IMR-90 (cell line): ENCODE results near the gene EPHX1. TPM values are rescaled to one million over a fixed set of nuclear protein-coding genes. Genes with fewer than 3 reads are reported as not detected.

Experiments
- ATAC-seq: fragments of 200-7000 bp; cut with Tn5 transposase; 2 replicates; pipeline ENCODE4 v1.9.1; 2020; ENCODE audit warnings: low read depth, mild to moderate bottlenecking, moderate library complexity
- BruUV-seq: library from RNA; stranded (reverse); fragments of 400-500 nt; replicated peaks from 2 replicates; lab custom pipeline; 2021; lab: Mats Ljungman, UMichigan
- CTCF ChIA-PET: fragments of 300-600 bp; formaldehyde crosslinking; extraction: SDS; loops from one replicate; lab custom pipeline; 2021; ENCODE audit warnings: antibody characterized with exemption; lab: Yijun Ruan, JAX
- POLR2A ChIA-PET: fragments of 300-600 bp; sonication (Branson Sonifier 250); formaldehyde crosslinking; loops from one replicate; lab custom pipeline; 2022; ENCODE audit warnings: antibody characterized with exemption; ENCODE audit not compliant: unreplicated experiment; lab: Charles Lee
- DNase-seq: peaks from one replicate; pipeline ENCODE4 v3.0.0; 2013
- H2AFZ ChIP-seq: replicated peaks from 2 replicates; pipeline ENCODE3; 2013; ENCODE audit warnings: low read length, mild to moderate bottlenecking; ENCODE audit not compliant: poor library complexity
- H2AK5ac ChIP-seq: 2 replicates; pipeline ENCODE4 v1.6.1; 2013; ENCODE audit warnings: low read depth, low read length, inconsistent platforms
- H2AK9ac ChIP-seq: replicated peaks from 2 replicates; pipeline ENCODE3; 2013; ENCODE audit warnings: mild to moderate bottlenecking, low read depth, low read length, moderate library complexity; ENCODE audit not compliant: poor library complexity
- H2BK120ac ChIP-seq: 2 replicates; pipeline ENCODE4 v1.6.1; 2013; ENCODE audit warnings: low read depth, low read length, inconsistent platforms
- H2BK15ac ChIP-seq: 3 replicates; pipeline ENCODE4 v1.6.1; 2013; ENCODE audit warnings: low read depth, low read length, inconsistent platforms
- H2BK20ac ChIP-seq: 2 replicates; pipeline ENCODE4 v1.6.1; 2013; ENCODE audit warnings: low read depth, mild to moderate bottlenecking, inconsistent platforms, low read length, moderate library complexity
- H2BK5ac ChIP-seq: 2 replicates; pipeline ENCODE4 v1.6.1; 2013; ENCODE audit warnings: mild to moderate bottlenecking, low read depth, low read length, inconsistent platforms; ENCODE audit not compliant: poor library complexity, severe bottlenecking
- H3K14ac ChIP-seq: replicated peaks from 2 replicates; pipeline ENCODE4 v1.6.1; 2013; ENCODE audit warnings: low read depth, low read length, inconsistent platforms
- H3K18ac ChIP-seq: 2 replicates; pipeline ENCODE4 v1.6.1; 2013; ENCODE audit warnings: low read depth, low read length, control low read depth
- H3K23ac ChIP-seq: 2 replicates; pipeline ENCODE4 v1.6.1; 2013; ENCODE audit warnings: low read depth, low read length, inconsistent platforms
- H3K27ac ChIP-seq: 2 replicates; pipeline ENCODE4 v1.5.1; 2013; ENCODE audit warnings: mild to moderate bottlenecking, control low read depth, low read length; ENCODE audit not compliant: insufficient read depth
- H3K27me3 ChIP-seq: 2 replicates; pipeline ENCODE4 v1.6.1; 2013; ENCODE audit warnings: low read length; ENCODE audit not compliant: control insufficient read depth, insufficient read depth
- H3K36me3 ChIP-seq: 2 replicates; pipeline ENCODE4 v1.6.1; 2013; ENCODE audit warnings: low read length, mixed read lengths; ENCODE audit not compliant: control insufficient read depth, insufficient read depth
- H3K4ac ChIP-seq: 2 replicates; pipeline ENCODE4 v1.6.1; 2013; ENCODE audit warnings: low read depth, low read length, inconsistent platforms
- H3K4me1 ChIP-seq: 2 replicates; pipeline ENCODE4 v1.6.1; 2013; ENCODE audit warnings: low read length, mixed read lengths; ENCODE audit not compliant: control insufficient read depth, insufficient read depth
- H3K4me2 ChIP-seq: 2 replicates; pipeline ENCODE4 v1.6.1; 2013; ENCODE audit warnings: low read depth, mild to moderate bottlenecking, control low read depth, low read length, moderate library complexity
- H3K4me3 ChIP-seq: 2 replicates; pipeline ENCODE4 v1.5.1; 2013; ENCODE audit warnings: low read depth, mild to moderate bottlenecking, control low read depth, low read length, moderate library complexity; ENCODE audit not compliant: insufficient read depth
- H3K56ac ChIP-seq: 2 replicates; pipeline ENCODE4 v1.6.1; 2013; ENCODE audit warnings: low read length, inconsistent platforms; ENCODE audit not compliant: insufficient read depth; ENCODE audit errors: extremely low read depth
- H3K79me1 ChIP-seq, 2 experiments: 2 replicates each; pipeline ENCODE4 v1.6.1; 2013; ENCODE audit warnings: low read length in 2 of 2, inconsistent platforms in 1 of 2, low read depth in 1 of 2
- H3K9ac ChIP-seq: 2 replicates; pipeline ENCODE4 v1.6.1; 2013; ENCODE audit warnings: low read depth, low read length, control low read depth
- H3K9me1 ChIP-seq: 2 replicates; pipeline ENCODE4 v1.6.1; 2013; ENCODE audit warnings: low read length, inconsistent platforms; ENCODE audit not compliant: insufficient read depth
- H3K9me3 ChIP-seq: 2 replicates; pipeline ENCODE4 v1.6.1; 2013; ENCODE audit warnings: low read length; ENCODE audit not compliant: control insufficient read depth, insufficient read depth
- H4K20me1 ChIP-seq: 2 replicates; pipeline ENCODE4 v1.6.1; 2013; ENCODE audit warnings: low read length, inconsistent platforms; ENCODE audit not compliant: insufficient read depth
- H4K5ac ChIP-seq: 2 replicates; pipeline ENCODE4 v1.6.1; 2013; ENCODE audit warnings: mild to moderate bottlenecking, low read depth, low read length, control low read depth
- H4K8ac ChIP-seq, 2 experiments: 2 replicates each; pipeline ENCODE4 v1.6.1; 2013; ENCODE audit warnings: low read depth in 2 of 2, low read length in 2 of 2, control low read depth in 1 of 2, inconsistent platforms in 1 of 2
- H4K91ac ChIP-seq: 2 replicates; pipeline ENCODE4 v1.6.1; 2013; ENCODE audit warnings: low read depth, low read length, inconsistent platforms; ENCODE audit not compliant: insufficient read depth
- CEBPB ChIP-seq: IDR thresholded peaks from 2 replicates; pipeline ENCODE4 v1.6.1; 2012; ENCODE audit warnings: low read depth, low read length, improper control_type of control experiment
- CHD1 ChIP-seq: IDR thresholded peaks from 2 replicates; pipeline ENCODE4 v1.6.1; 2012; ENCODE audit warnings: low read depth, low read length, improper control_type of control experiment
- FOS ChIP-seq: fragments of 150-350 bp; IDR thresholded peaks from 2 replicates; pipeline ENCODE4 v1.6.1; 2016; ENCODE audit warnings: low read depth, low read length
- MAZ ChIP-seq: IDR thresholded peaks from 2 replicates; pipeline ENCODE4 v1.6.1; 2012; ENCODE audit warnings: low read depth, mild to moderate bottlenecking, low read length, improper control_type of control experiment, moderate library complexity, borderline replicate concordance
- MXI1 ChIP-seq: IDR thresholded peaks from 2 replicates; pipeline ENCODE4 v1.6.1; 2012; ENCODE audit warnings: low read depth, mild to moderate bottlenecking, low read length, moderate library complexity, borderline replicate concordance
- NFE2L2 ChIP-seq: fragments of 150-350 bp; IDR thresholded peaks from 2 replicates; pipeline ENCODE4 v1.6.1; 2016; ENCODE audit warnings: low read depth, mild to moderate bottlenecking, low read length
- POLR2A ChIP-seq: IDR thresholded peaks from 2 replicates; pipeline ENCODE4 v1.6.1; 2012; ENCODE audit warnings: mild to moderate bottlenecking, low read depth, low read length
- RCOR1 ChIP-seq: IDR thresholded peaks from 2 replicates; pipeline ENCODE4 v1.6.1; 2012; ENCODE audit warnings: mild to moderate bottlenecking, low read length, improper control_type of control experiment; ENCODE audit not compliant: insufficient replicate concordance
- RFX5 ChIP-seq: IDR thresholded peaks from 2 replicates; pipeline ENCODE4 v1.8.0; 2012; ENCODE audit warnings: low read depth, mild to moderate bottlenecking, low read length, moderate library complexity
- SMC3 ChIP-seq: fragments of 150-350 bp; IDR thresholded peaks from 2 replicates; pipeline ENCODE4 v1.6.1; 2016; ENCODE audit warnings: low read depth, mild to moderate bottlenecking, antibody characterized with exemption, low read length, moderate library complexity
- WGBS, 2 experiments: methylation state at CpG; one replicate each; pipeline versions ENCODE4 v1.1.5 to v1.1.7; 2013; ENCODE audit warnings: missing lambda C conversion rate in 2 of 2; ENCODE audit not compliant: insufficient read length in 1 of 2; ENCODE audit errors: extremely low coverage in 2 of 2; 5-methylcytosine and 5-hydroxymethylcytosine counted together
- dilution Hi-C: fragments of 300-500 bp; cut with HindIII; formaldehyde crosslinking; loops from one replicate; pipeline ENCODE4 v1.14.3; 2018; ENCODE audit warnings: low sequenced_read_pairs; ENCODE audit not compliant: unreplicated experiment
- in situ Hi-C: fragments of 300-500 bp; cut with MboI; formaldehyde crosslinking; loops from 3 replicates; pipeline ENCODE4 v1.14.3; 2019; ENCODE audit warnings: low sequenced_read_pairs, inconsistent platforms, mixed read lengths
- intact Hi-C: fragments of 100-400 bp; cut with micrococcal nuclease; formaldehyde crosslinking; loops from 2 replicates; pipeline ENCODE4 v1.10.0; 2022
- polyA plus RNA-seq, 3 experiments: library from polyadenylated mRNA; depleted of rRNA; stranded (reverse); fragments of >200 nt; gene quantifications; 2 replicates each; pipeline ENCODE4 v1.2.3, GENCODE V29; 2012; ENCODE audit warnings: low replicate concordance in 1 of 3
- total RNA-seq: library from RNA; depleted of rRNA; stranded (reverse); fragments of >200 nt; gene quantifications from 2 replicates; pipeline ENCODE4 v1.2.3, GENCODE V29; 2012
- TF ChIP-seq, protein P1 (sequence below): conservative IDR thresholded peaks from 2 replicates; pipeline ENCODE4 v1.5.1; 2012; ENCODE audit warnings: mild to moderate bottlenecking, low read depth, low read length, improper control_type of control experiment

Gene EPHX1
- total and polyA plus RNA-seq, 2 of the 4 experiments (the other 2 are of a cell fraction), result 20.3 to 46.3 TPM

DNA sequence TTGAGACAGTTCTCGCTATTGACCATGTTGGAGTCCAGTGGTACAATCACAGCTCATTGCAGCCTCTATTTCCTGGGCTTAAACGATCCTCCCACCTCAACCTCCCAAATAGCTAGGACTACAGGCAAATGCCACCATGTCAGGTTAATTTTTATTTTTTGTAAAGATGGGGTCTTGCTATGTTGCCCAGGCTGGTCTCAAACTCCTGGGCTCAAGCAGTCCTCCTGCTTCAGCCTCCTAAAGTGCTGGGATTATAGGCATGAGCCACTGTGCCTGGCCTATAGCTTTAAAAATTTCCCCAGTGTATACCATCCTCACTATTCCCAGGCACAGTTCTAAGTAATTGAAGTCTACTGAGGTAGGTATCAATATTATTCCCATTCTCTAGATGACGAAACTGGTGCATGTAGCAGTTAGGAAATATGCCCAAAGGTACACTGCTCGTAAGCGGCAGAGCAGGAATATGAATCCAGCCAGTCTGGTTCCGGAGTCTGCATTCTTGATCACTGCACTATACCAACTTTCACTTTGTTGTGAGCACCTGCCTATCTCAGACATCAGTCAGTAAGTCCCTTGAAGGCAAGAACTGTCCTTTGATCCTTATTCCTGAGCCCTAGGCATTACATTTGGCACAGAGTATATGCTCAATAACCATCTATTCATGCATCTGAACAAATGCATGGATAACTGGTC lies 43.8 kb upstream of the EPHX1 start:
- no peaks in the 10 kb centered on the region for H3K27me3 ChIP-seq
- peak overlapping the region; percentile 44 for H2BK5ac ChIP-seq
- H3K79me1 ChIP-seq, result no peaks in the 10 kb centered on the region
- POLR2A ChIA-PET, result no interaction called here
- H4K5ac ChIP-seq, result no peak overlapping the region; the same call in none of the 2 replicates
- peak overlapping the region; percentile 47; the same call in 1 of the 2 replicates for H2AK5ac ChIP-seq
- peak overlapping the region; percentile 37; the same call in 1 of the 2 replicates for H3K23ac ChIP-seq
- H3K18ac ChIP-seq, result peak overlapping the region; percentile 53
- peak overlapping the region; percentile 27 to 46; a peak in 2 of 4 replicates for H4K8ac ChIP-seq
- H3K14ac ChIP-seq, result 0 out of 2 replicates have a peak overlapping the region, but pooled peaks have one; percentile 55
- H4K91ac ChIP-seq, result peak overlapping the region; percentile 72
- peak overlapping the region; percentile 13; the same call in 1 of the 2 replicates for H3K9ac ChIP-seq
- H2AFZ ChIP-seq, result no peak overlapping the region
- H3K27ac ChIP-seq, result peak overlapping the region; percentile 85; the same call in 1 of the 2 replicates
- no TSS peak for BruUV-seq
- no peak for TF ChIP-seq RFX5
- TF ChIP-seq FOS, result no peak
- no peak for TF ChIP-seq RCOR1
- TF ChIP-seq SMC3, result no peak
- no peak for TF ChIP-seq MAZ
- TF ChIP-seq NFE2L2, result no peak
- no peak for TF ChIP-seq CEBPB
- TF ChIP-seq, protein P1, sequence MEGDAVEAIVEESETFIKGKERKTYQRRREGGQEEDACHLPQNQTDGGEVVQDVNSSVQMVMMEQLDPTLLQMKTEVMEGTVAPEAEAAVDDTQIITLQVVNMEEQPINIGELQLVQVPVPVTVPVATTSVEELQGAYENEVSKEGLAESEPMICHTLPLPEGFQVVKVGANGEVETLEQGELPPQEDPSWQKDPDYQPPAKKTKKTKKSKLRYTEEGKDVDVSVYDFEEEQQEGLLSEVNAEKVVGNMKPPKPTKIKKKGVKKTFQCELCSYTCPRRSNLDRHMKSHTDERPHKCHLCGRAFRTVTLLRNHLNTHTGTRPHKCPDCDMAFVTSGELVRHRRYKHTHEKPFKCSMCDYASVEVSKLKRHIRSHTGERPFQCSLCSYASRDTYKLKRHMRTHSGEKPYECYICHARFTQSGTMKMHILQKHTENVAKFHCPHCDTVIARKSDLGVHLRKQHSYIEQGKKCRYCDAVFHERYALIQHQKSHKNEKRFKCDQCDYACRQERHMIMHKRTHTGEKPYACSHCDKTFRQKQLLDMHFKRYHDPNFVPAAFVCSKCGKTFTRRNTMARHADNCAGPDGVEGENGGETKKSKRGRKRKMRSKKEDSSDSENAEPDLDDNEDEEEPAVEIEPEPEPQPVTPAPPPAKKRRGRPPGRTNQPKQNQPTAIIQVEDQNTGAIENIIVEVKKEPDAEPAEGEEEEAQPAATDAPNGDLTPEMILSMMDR, result no peak
- no peak for TF ChIP-seq CHD1
- TF ChIP-seq POLR2A, result no peak
- TF ChIP-seq MXI1, result no peak
- H2AK9ac ChIP-seq, result no peak overlapping the region
- H2BK20ac ChIP-seq, result peak overlapping the region; percentile 64
- H3K4me1 ChIP-seq, result peaks cover 35% of the 10 kb centered on the region
- CTCF ChIA-PET, result interaction anchor here (2.0 kb wide), 1 partner anchor 291 kb away, joined by 5 read pairs; no protein-coding TSS in a partner anchor
- H3K9me3 ChIP-seq, result no peaks in the 10 kb centered on the region
- no peak for DNase-seq
- no peak overlapping the region for H3K56ac ChIP-seq
- dilution Hi-C loops, result no loop called here
- peak overlapping the region; percentile 61 for H2BK120ac ChIP-seq
- peak overlapping the region; percentile 88 for H3K4ac ChIP-seq
- H4K20me1 ChIP-seq, result peaks cover 4% of the 10 kb centered on the region; the same call in 1 of the 2 replicates
- no peaks in the 10 kb centered on the region for H3K36me3 ChIP-seq
- 93% methylated on average over 3 of the region's 6 CpGs; no CpG with 5 or more reads in 1 of the 2 experiments for WGBS, 2 experiments
- no peak overlapping the region for H3K4me3 ChIP-seq
- H2BK15ac ChIP-seq, result peak overlapping the region; percentile 41; the same call in 2 of the 3 replicates
- peaks cover 25% of the 10 kb centered on the region for H3K9me1 ChIP-seq
- no peak for ATAC-seq
- intact Hi-C loops, result no loop called here
- in situ Hi-C loops, result loop anchor here (5.0 kb wide), 1 partner anchor 119 kb away; no protein-coding TSS in a partner anchor
- H3K4me2 ChIP-seq, result peak overlapping the region; percentile 15; the same call in 1 of the 2 replicates
